AG04450 (cell line): ENCODE measurements around the gene RALGPS1. TPM values are rescaled to one million over a fixed set of nuclear protein-coding genes. Genes with fewer than 3 reads are reported as not detected.

ENCODE experiments used
- CTCF ChIA-PET: fragments of 300-600, 350-600 bp; formaldehyde crosslinking; extraction: SDS; loops from one replicate; lab custom pipeline; 2022; ENCODE audit warnings: antibody characterized with exemption, inconsistent platforms; lab: Charles Lee
- POLR2A ChIA-PET: fragments of 350-600 bp; formaldehyde crosslinking; extraction: SDS; loops from one replicate; lab custom pipeline; 2021; ENCODE audit warnings: antibody characterized with exemption, inconsistent platforms; lab: Yijun Ruan, JAX
- DNase-seq: peaks from one replicate; pipeline ENCODE4 v3.0.0-alpha.2; 2011; ENCODE audit warnings: low read depth, low spot score
- H3K27ac ChIP-seq: one replicate; pipeline ENCODE4 v1.5.1; 2012; ENCODE audit warnings: low read depth, low read length, control low read depth
- H3K27me3 ChIP-seq: one replicate; pipeline ENCODE4 v1.6.0; 2012; ENCODE audit warnings: low read length; ENCODE audit not compliant: control insufficient read depth, insufficient read depth
- H3K4me3 ChIP-seq: 2 replicates; pipeline ENCODE4 v1.5.1; 2011; ENCODE audit warnings: mild to moderate bottlenecking, low read depth, low read length, control low read depth
- H3K9me3 ChIP-seq: 2 replicates; pipeline ENCODE4 v1.5.1; 2012; ENCODE audit warnings: low read length; ENCODE audit not compliant: control insufficient read depth, insufficient read depth
- CTCF ChIP-seq: IDR thresholded peaks from 2 replicates; pipeline ENCODE4 v1.5.1; 2011; ENCODE audit warnings: low read depth, low read length, control low read depth, inconsistent platforms
- polyA plus RNA-seq: library from polyadenylated mRNA; depleted of rRNA; stranded (reverse); fragments of >200 nt; gene quantifications from 2 replicates; pipeline ENCODE4 v1.2.3, GENCODE V29; 2011

The RALGPS1 gene
- polyA plus RNA-seq, 1 experiment = 4.6 TPM

- TF ChIP-seq CTCF = no peak
- POLR2A ChIA-PET = no interaction called here
- Histone ChIP-seq H3K27me3 (peaks cover 9% of the 10 kb centered on the region), H3K4me3 (no peak overlapping the region), H3K9me3 (no peaks in the 10 kb centered on the region), H3K27ac (no peak overlapping the region)
- no peak for DNase-seq
- CTCF ChIA-PET = interaction anchor here (2.0 to 7.0 kb wide), 2 partner anchors 237 to 261 kb away, joined by 8 to 134 read pairs; no protein-coding TSS in a partner anchor
Measured at GRCh38 chr9:127201731-127202130, 287.1 kb downstream of the RALGPS1 start.

DNA sequence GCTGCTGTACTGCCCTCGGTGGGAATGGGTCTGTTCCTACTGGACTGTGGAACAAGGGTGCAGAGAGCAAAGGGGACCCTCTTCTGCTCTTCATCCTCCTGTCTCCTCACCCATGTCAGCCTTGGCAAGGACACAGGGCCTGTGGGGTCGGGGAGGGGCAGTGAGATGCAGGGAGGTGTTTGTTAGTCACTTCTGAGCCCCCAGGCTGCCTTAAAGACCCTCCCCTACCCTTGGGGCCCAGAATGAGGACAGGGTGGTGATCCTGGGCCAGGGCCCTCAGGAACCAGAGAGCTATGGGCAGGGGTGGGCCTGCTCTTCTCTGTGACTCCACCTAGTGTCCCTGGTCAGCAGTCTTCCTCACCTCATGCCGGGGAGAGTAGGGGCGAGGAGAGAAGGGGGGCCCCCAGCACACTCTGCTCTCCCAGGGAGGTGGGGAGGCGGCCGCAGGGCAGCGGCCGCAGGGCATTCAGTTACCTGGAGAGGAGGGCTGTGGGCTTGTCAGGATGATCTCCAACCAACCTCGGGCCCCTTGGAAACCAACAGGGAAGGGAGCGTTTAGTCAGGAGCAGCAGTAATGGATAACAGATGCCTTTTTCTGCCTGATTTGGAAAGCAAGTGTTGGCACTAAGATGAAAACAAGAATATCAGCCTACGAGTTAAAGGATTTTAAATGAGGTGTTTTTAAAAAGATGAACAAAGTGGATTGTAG is 288.0 kb downstream of the RALGPS1 start:
- peaks cover 12% of the 10 kb centered on the region for H3K27me3 ChIP-seq
- POLR2A ChIA-PET = no interaction called here
- no peak overlapping the region for H3K4me3 ChIP-seq
- CTCF ChIA-PET = interaction anchor here (7.0 kb wide), 1 partner anchor 262 kb away, joined by 134 read pairs; no protein-coding TSS in a partner anchor
- TF ChIP-seq CTCF = no peak
- H3K27ac ChIP-seq = no peak overlapping the region
- DNase-seq = no peak
- no peaks in the 10 kb centered on the region for H3K9me3 ChIP-seq

GRCh38 chr9:127203681-127204327 is 289.2 kb downstream of the RALGPS1 start:
- ChIA-PET CTCF (interaction anchor here (0.9 to 1.2 kb wide), 2 partner anchors 239 to 264 kb away, joined by 3 to 4 read pairs; no protein-coding TSS in a partner anchor), POLR2A (no interaction called here)

GRCh38 chr9:127204771-127205470 is 290.3 kb downstream of the RALGPS1 start:
- ChIA-PET CTCF (interaction anchor here (0.6 to 1.5 kb wide), 7 partner anchors 10 to 265 kb away, joined by 3 to 8 read pairs (median 5); partner anchors contain the start of genes SLC2A8 and ZNF79), POLR2A (no interaction called here)
- Histone ChIP-seq H3K4me3 (no peak overlapping the region), H3K9me3 (no peaks in the 10 kb centered on the region), H3K27me3 (peaks cover 23% of the 10 kb centered on the region), H3K27ac (no peak overlapping the region)
- TF ChIP-seq CTCF = peak; percentile 46
- no peak for DNase-seq

More at GRCh38 chr9:127203681-127204327, 289.2 kb downstream of the RALGPS1 start:
- H3K4me3 ChIP-seq = no peak overlapping the region
- no peak for DNase-seq
- no peak for TF ChIP-seq CTCF
- H3K27me3 ChIP-seq = peaks cover 21% of the 10 kb centered on the region
- H3K27ac ChIP-seq = no peak overlapping the region
- no peaks in the 10 kb centered on the region for H3K9me3 ChIP-seq
